ENCODE results near the gene ZFY.
"Not testable (repeated sequence)": the region's sequence is repeated elsewhere in the genome, so short reads cannot be mapped to it uniquely, and the experiment has no call there.

ZFY gene

GRCh38 chrY:2979283-2979682, 44.1 kb downstream of the ZFY start:
- DNase-seq: no peak

GRCh38 chrY:2984491-2984890, 49.3 kb downstream of the ZFY start:
- no peak for DNase-seq

GRCh38 chrY:2987178-2987577, 52.0 kb downstream of the ZFY start:
- not testable (repeated sequence) for DNase-seq

- DNase-seq: not testable (repeated sequence)
Measured at GRCh38 chrY:2997369-2997768, 62.2 kb downstream of the ZFY start.

GRCh38 chrY:3002190-3002589, 67.0 kb downstream of the ZFY start:
- no peak for DNase-seq

- peak; percentile 3 for DNase-seq
Measured at GRCh38 chrY:3002680-3003515, 67.7 kb downstream of the ZFY start.

GRCh38 chrY:3003516-3003830, 68.3 kb downstream of the ZFY start:
- no peak for DNase-seq

GRCh38 chrY:3003846-3004245, 68.7 kb downstream of the ZFY start:
- DNase-seq: peak; percentile 2

GRCh38 chrY:3006031-3006430, 70.8 kb downstream of the ZFY start:
- not testable (repeated sequence) for DNase-seq

- DNase-seq: no peak
Measured at GRCh38 chrY:3007967-3008366, 72.8 kb downstream of the ZFY start.

- DNase-seq: no peak
Measured at GRCh38 chrY:3012226-3012625, 77.0 kb downstream of the ZFY start.

GRCh38 chrY:3016594-3016993, 81.4 kb downstream of the ZFY start:
- no peak for DNase-seq

GRCh38 chrY:3018546-3018945, 83.4 kb downstream of the ZFY start:
- no peak for DNase-seq

GRCh38 chrY:3019584-3019983, 84.4 kb downstream of the ZFY start:
- DNase-seq: no peak

GRCh38 chrY:3021176-3021575, 86.0 kb downstream of the ZFY start:
- DNase-seq: no peak

- no peak for DNase-seq
Measured at GRCh38 chrY:3023606-3024005, 88.4 kb downstream of the ZFY start.

GRCh38 chrY:3025357-3025756, 90.2 kb downstream of the ZFY start:
- no peak for DNase-seq
